ENCODE results near the gene AHSG. TPM values are rescaled to one million over a fixed set of nuclear protein-coding genes. Genes with fewer than 3 reads are reported as not detected.

The AHSG gene
- total and polyA plus RNA-seq, 2 donors (not counting 1 experiment from before 2014, with no cell fraction given): not detected

GRCh38 chr3:186596568-186597287, 16.1 kb upstream of the AHSG start:
- intact Hi-C loops (cut with micrococcal nuclease): no loop called here
- no peak for ATAC-seq (ENCODE audit: low read depth)

More at GRCh38 chr3:186596568-186597287, 16.1 kb upstream of the AHSG start:
- Histone ChIP-seq H3K36me3 (replicated peaks in 1 of 2; ENCODE audit: control extremely low read depth in 1 of 2, control insufficient read depth in 1 of 2, extremely low read depth in 1 of 2, insufficient read depth in 2 of 2, low read length in 1 of 2) (no peaks in the 10 kb centered on the region), H2AFZ (ENCODE audit: insufficient read depth, low read depth, low read length, poor library complexity, severe bottlenecking) (no peak overlapping the region), H3K27ac (ENCODE audit: low read length in 2 of 2) (no peak overlapping the region), H3K4me2 (replicated peaks; ENCODE audit: low read depth, low read length, poor library complexity, severe bottlenecking) (no peak overlapping the region), H3K9me3 (ENCODE audit: control extremely low read depth in 1 of 3, control insufficient read depth in 2 of 3, insufficient read depth in 1 of 3, low read length in 2 of 3) (no peaks in the 10 kb centered on the region), H3K4me3 (ENCODE audit: control extremely low read depth in 1 of 5, extremely low read depth in 1 of 5, insufficient read depth in 1 of 5, low read depth in 2 of 5, low read length in 4 of 5) (no peak overlapping the region), H3K27me3 (replicated peaks in 1 of 4; ENCODE audit: control extremely low read depth in 1 of 4, control insufficient read depth in 3 of 4, insufficient read depth in 4 of 4, low read length in 3 of 4) (no peaks in the 10 kb centered on the region), H3K4me1 (ENCODE audit: control insufficient read depth in 2 of 2, insufficient read depth in 2 of 2, low read length in 2 of 2) (no peaks in the 10 kb centered on the region), H3K79me2 (ENCODE audit: control insufficient read depth, insufficient read depth, low read length) (no peaks in the 10 kb centered on the region), H3K9ac (ENCODE audit: low read length) (no peak overlapping the region), H4K20me1 (ENCODE audit: control insufficient read depth, insufficient read depth, low read length, poor library complexity, severe bottlenecking) (no peaks in the 10 kb centered on the region)
- POLR2A ChIA-PET: interaction anchor here (0.7 kb wide), 1 partner anchor 1792 kb away, joined by 3 read pairs; no protein-coding TSS in a partner anchor
- Mint-ChIP-seq H3K4me3 (no peak overlapping the region), H3K27me3 (peaks cover 9% of the 10 kb centered on the region), H3K4me1 (no peaks in the 10 kb centered on the region), H3K27ac (no peak overlapping the region), H3K9me3 (ENCODE audit: insufficient read depth) (no peaks in the 10 kb centered on the region)
- DNase-seq: no peak
- CTCF ChIA-PET: interaction anchor here (0.7 to 1.6 kb wide), 4 partner anchors 17 to 225 kb away, joined by 3 to 10 read pairs (median 6); no protein-coding TSS in a partner anchor
- TF ChIP-seq CTCF (IDR thresholded peaks at IDR 0.05) (no peak), EZH2 (IDR thresholded peaks at IDR 0.05; ENCODE audit: borderline replicate concordance, insufficient read depth, low read depth, low read length, poor library complexity, severe bottlenecking) (no peak)
- 87% methylated on average over 3 of the region's 17 CpGs for WGBS (ENCODE audit: insufficient coverage)

Data from B cell (primary cell).